ENCODE data around the gene OR4A5. TPM values are rescaled to one million over a fixed set of nuclear protein-coding genes. Genes with fewer than 3 reads are reported as not detected.

Gene OR4A5
- total RNA-seq = not detected in 2 replicates

GRCh38 chr11:54706532-54706931, at the start of gene OR4A5:
OR4A5 (plus strand) TSS chr11:54706832; CDS start chr11:54706885, 53 bp downstream.

Other genes with a start within 250 kb of the OR4A5 start
- gene OR4C46, start 102.8 kb upstream of the OR4A5 start, total RNA-seq = not detected in 2 replicates